Lower leg skin (tissue), 4 donors: ENCODE measurements around the gene WNK2. TPM values are rescaled to one million over a fixed set of nuclear protein-coding genes. Genes with fewer than 3 reads are reported as not detected.
"Not testable (repeated sequence)": the region's sequence is repeated elsewhere in the genome, so short reads cannot be mapped to it uniquely, and the experiment has no call there.

Source experiments
- DNase-seq, 2 donors: peaks; one replicate each; pipeline ENCODE4 v3.0.0-alpha.2; 2019; ENCODE audit warnings: low spot score in 2 of 2
- H3K4me3 ChIP-seq: fragments of 200-600 bp; sonication (generic); 2 replicates; pipeline ENCODE4 v1.5.1; 2017; ENCODE audit warnings: mild to moderate bottlenecking, low read depth; ENCODE audit not compliant: poor library complexity, severe bottlenecking
- CTCF ChIP-seq, 3 donors: fragments of 450-650 bp; IDR thresholded peaks; one replicate each; pipeline ENCODE4 v1.5.1; 2016; ENCODE audit warnings: antibody characterized with exemption in 3 of 3, mild to moderate bottlenecking in 3 of 3, moderate library complexity in 2 of 3
- POLR2A ChIP-seq, 2 donors: fragments of 450-650 bp; IDR thresholded peaks; one replicate each; pipeline ENCODE4 v1.6.1; 2016 to 2017; ENCODE audit warnings: antibody characterized with exemption in 2 of 2, mild to moderate bottlenecking in 1 of 2, moderate library complexity in 1 of 2
- WGBS, 2 donors: methylation state at CpG; one replicate each; pipeline ENCODE4 v1.1.5; 2018; 5-methylcytosine and 5-hydroxymethylcytosine counted together
- intact Hi-C: fragments of 100-400 bp; cut with DNase I; formaldehyde crosslinking; loops from one replicate; pipeline ENCODE4 v1.15.0; 2023; ENCODE audit warnings: low total_unique reads
- total RNA-seq, 4 donors: library from RNA; depleted of rRNA; stranded (reverse); fragments of >200 nt; gene quantifications; one replicate each; pipeline ENCODE4 v1.1.0, GENCODE V29; 2016

The WNK2 gene
- total RNA-seq, 4 donors from 2014 or later, result 35.3 to 53.6 (median 42.6) TPM

- no peak for TF ChIP-seq POLR2A (IDR thresholded peaks at IDR 0.05)
- no peak for TF ChIP-seq CTCF (IDR thresholded peaks at IDR 0.05)
- intact Hi-C loops, result no loop called here
- no peak for DNase-seq
- 52 to 62% methylated on average over 12 to 16 of the region's 16 CpGs for WGBS, 2 donors
- no peak overlapping the region for H3K4me3 ChIP-seq
These were observed 44.4 kb upstream of the WNK2 start for GRCh38 chr9:93139365-93140182.

- 44 to 62% methylated on average over 5 to 6 of the region's 8 CpGs for WGBS, 2 donors
- no peak for DNase-seq
- TF ChIP-seq CTCF (IDR thresholded peaks at IDR 0.05) (no peak), POLR2A (IDR thresholded peaks at IDR 0.05) (no peak)
- no peak overlapping the region for H3K4me3 ChIP-seq
- intact Hi-C loops, result no loop called here
These were observed 42.0 kb upstream of the WNK2 start for GRCh38 chr9:93141771-93142483.

- intact Hi-C loops, result no loop called here
- 20 to 31% methylated on average over 7 to 15 of the region's 15 CpGs for WGBS, 2 donors
- no peak for DNase-seq
- no peak for TF ChIP-seq CTCF (IDR thresholded peaks at IDR 0.05)
- no peak for TF ChIP-seq POLR2A (IDR thresholded peaks at IDR 0.05)
- no peak overlapping the region for H3K4me3 ChIP-seq
These were observed 40.0 kb upstream of the WNK2 start for GRCh38 chr9:93143830-93144530.

- DNase-seq, intact Hi-C loops, H3K4me3 ChIP-seq: not testable (repeated sequence)
- WGBS, 2 donors, result 79 to 81% methylated on average over 6 of the region's 6 CpGs
These were observed 37.2 kb upstream of the WNK2 start for GRCh38 chr9:93146696-93147095.

GRCh38 chr9:93147632-93148031, 36.3 kb upstream of the WNK2 start:
- 69 to 88% methylated on average over 2 of the region's 2 CpGs for WGBS, 2 donors
- intact Hi-C loops, result no loop called here
- H3K4me3 ChIP-seq, result no peak overlapping the region
- TF ChIP-seq CTCF (IDR thresholded peaks at IDR 0.05) (no peak), POLR2A (IDR thresholded peaks at IDR 0.05) (no peak)
- no peak for DNase-seq

- no peak for DNase-seq
- TF ChIP-seq POLR2A (IDR thresholded peaks at IDR 0.05), result no peak
- no peak for TF ChIP-seq CTCF (IDR thresholded peaks at IDR 0.05)
- no peak overlapping the region for H3K4me3 ChIP-seq
- 92 to 93% methylated on average over 2 of the region's 2 CpGs for WGBS, 2 donors
- intact Hi-C loops, result no loop called here
These were observed 35.2 kb upstream of the WNK2 start for GRCh38 chr9:93148721-93149120.
